Choroid plexus epithelial cell (primary cell): ENCODE measurements around the gene SLC35F4.

Experiments
- DNase-seq: peaks from one replicate; pipeline ENCODE4 v3.0.0-alpha.2; 2010; ENCODE audit warnings: low read depth
- H3K4me3 ChIP-seq: 2 replicates; pipeline ENCODE4 v1.5.1; 2011; ENCODE audit warnings: low read depth, mild to moderate bottlenecking, control low read depth, low read length, moderate library complexity
- CTCF ChIP-seq: conservative IDR thresholded peaks from 2 replicates; pipeline ENCODE4 v1.5.1; 2011; ENCODE audit warnings: low read depth, mild to moderate bottlenecking, control low read depth, inconsistent platforms, low read length, moderate library complexity

Gene SLC35F4

GRCh38 chr14:57845802-57846531 is 19.9 kb downstream of the SLC35F4 start:
- no peak for DNase-seq
- no peak for TF ChIP-seq CTCF
- H3K4me3 ChIP-seq, result no peak overlapping the region

- no peak overlapping the region for H3K4me3 ChIP-seq
- no peak for DNase-seq
- TF ChIP-seq CTCF, result no peak
Measured at GRCh38 chr14:57845316-57845715, 20.6 kb downstream of the SLC35F4 start.

GRCh38 chr14:57837267-57837666 is 28.6 kb downstream of the SLC35F4 start:
- TF ChIP-seq CTCF, result no peak
- no peak for DNase-seq
- H3K4me3 ChIP-seq, result no peak overlapping the region

- TF ChIP-seq CTCF, result no peak
- no peak for DNase-seq
Measured at GRCh38 chr14:57835766-57836165, 30.1 kb downstream of the SLC35F4 start.

GRCh38 chr14:57834961-57835360 is 30.9 kb downstream of the SLC35F4 start:
- no peak for DNase-seq
- no peak overlapping the region for H3K4me3 ChIP-seq
- TF ChIP-seq CTCF, result no peak

More at GRCh38 chr14:57835766-57836165, 30.1 kb downstream of the SLC35F4 start:
- no peak overlapping the region for H3K4me3 ChIP-seq

GRCh38 chr14:57834001-57834598 is 31.8 kb downstream of the SLC35F4 start:
- no peak for DNase-seq
- no peak overlapping the region for H3K4me3 ChIP-seq
- TF ChIP-seq CTCF, result no peak

GRCh38 chr14:57833323-57833722 is 32.6 kb downstream of the SLC35F4 start:
- no peak for TF ChIP-seq CTCF
- no peak overlapping the region for H3K4me3 ChIP-seq
- peak; percentile 87 for DNase-seq
